ENCODE data around the gene KLHL29.

DNA sequence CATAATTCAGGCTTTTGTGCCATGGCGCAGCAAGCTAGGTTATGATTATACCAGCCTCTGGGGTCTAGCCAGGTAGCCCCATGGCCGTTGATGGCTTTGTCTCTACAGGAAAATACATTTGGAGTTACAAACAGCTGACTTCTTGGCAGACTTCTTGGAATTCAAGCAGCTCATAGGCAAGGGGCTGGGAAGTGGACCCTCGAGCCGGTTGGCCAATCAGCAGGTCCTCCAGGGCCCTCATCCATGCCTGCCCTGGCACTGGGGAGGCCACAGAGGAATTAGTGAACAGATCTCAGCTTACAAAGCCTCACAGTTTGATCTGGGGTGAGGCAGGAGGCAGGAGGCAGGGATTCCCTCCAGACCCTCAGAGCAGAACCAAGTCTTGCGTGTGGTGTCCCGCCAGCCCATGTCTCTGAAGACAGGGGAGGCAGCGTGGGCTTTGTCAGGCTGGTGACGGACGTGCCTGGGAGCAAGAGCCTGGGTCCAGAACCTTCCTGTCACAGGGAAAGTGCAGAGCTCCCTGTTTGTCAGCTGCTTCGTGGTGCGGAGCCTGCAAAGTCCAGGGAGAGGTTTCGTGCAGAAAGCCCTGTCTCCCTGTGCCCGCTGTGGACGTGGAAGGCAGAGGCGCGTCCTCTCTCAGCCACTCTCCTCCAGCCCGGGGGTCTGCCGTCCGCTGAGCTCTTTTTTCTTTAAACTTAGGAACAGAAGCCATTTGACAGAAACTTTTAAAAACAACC, 131.7 kb downstream of the KLHL29 start:
- TF ChIP-seq CTCF (IDR thresholded peaks at IDR 0.05): no peak
- TF ChIP-seq EZH2 (IDR thresholded peaks at IDR 0.05; ENCODE audit: borderline replicate concordance, insufficient read depth, low read depth, low read length, poor library complexity, severe bottlenecking): no peak

Measured in B cell (primary cell).